Esophagus squamous epithelium (tissue), 5 donors: ENCODE measurements around the gene CDK6. TPM values are rescaled to one million over a fixed set of nuclear protein-coding genes. Genes with fewer than 3 reads are reported as not detected.
"Not testable (repeated sequence)": the region's sequence is repeated elsewhere in the genome, so short reads cannot be mapped to it uniquely, and the experiment has no call there.

Experiments used
- DNase-seq: peaks from one replicate; lab custom pipeline; 2025; lab: John Stamatoyannopoulos, UW
- H3K27ac ChIP-seq, 4 donors: fragments of 200-600 bp; sonication (generic); one replicate each; pipeline ENCODE4 v1.5.1; 2016 to 2019; ENCODE audit warnings: mild to moderate bottlenecking in 1 of 4
- H3K27me3 ChIP-seq, 4 donors: fragments of 200-600 bp; sonication (generic); 1 replicate in 3 of 4; 2 replicates in 1 of 4; pipeline versions ENCODE4 v1.5.1 to v1.6.0; 2017 to 2021; ENCODE audit warnings: antibody characterized with exemption in 1 of 4
- H3K36me3 ChIP-seq, 3 donors: fragments of 200-600 bp; sonication (generic); one replicate each; pipeline ENCODE4 v1.5.1; 2016 to 2019
- H3K4me1 ChIP-seq, 3 donors: fragments of 200-600 bp; sonication (generic); one replicate each; pipeline ENCODE4 v1.5.1; 2017 to 2019
- H3K4me3 ChIP-seq, 4 donors: fragments of 200-600 bp; sonication (generic); 1 replicate in 3 of 4; 2 replicates in 1 of 4; pipeline ENCODE4 v1.5.1; 2016 to 2019; ENCODE audit warnings: mild to moderate bottlenecking in 2 of 4, moderate library complexity in 1 of 4
- H3K9me3 ChIP-seq, 3 donors: fragments of 200-600 bp; sonication (generic); one replicate each; pipeline ENCODE4 v1.5.1; 2016 to 2019
- POLR2A ChIP-seq, 4 donors: fragments of 450-650 bp; IDR thresholded peaks; one replicate each; pipeline ENCODE4 v1.6.1; 2017; ENCODE audit warnings: antibody characterized with exemption in 4 of 4, mild to moderate bottlenecking in 4 of 4, moderate library complexity in 3 of 4
- WGBS, 2 donors: methylation state at CpG; one replicate each; pipeline ENCODE4 v1.1.5; 2018; 5-methylcytosine and 5-hydroxymethylcytosine counted together
- intact Hi-C: fragments of 100-400 bp; cut with DNase I; formaldehyde crosslinking; loops from one replicate; pipeline ENCODE4 v1.15.0; 2022
- total RNA-seq, 4 donors: library from RNA; depleted of rRNA; stranded (reverse); fragments of >200 nt; gene quantifications; one replicate each; pipeline ENCODE4 v1.1.0, GENCODE V29; 2016
- TF ChIP-seq, protein P1 (sequence below), 6 experiments: fragments of 450-650 bp in 4 of 6; fragments of 200-600 bp in 2 of 6; sonication (generic) in 2 of 6; IDR thresholded peaks; one replicate each; pipeline ENCODE4 v1.5.1; 2016 to 2019; ENCODE audit warnings: antibody characterized with exemption in 6 of 6, mild to moderate bottlenecking in 4 of 6, moderate library complexity in 4 of 6
- donor health status: DM: yes; HTN: yes; CAD: no.

CDK6 gene
- total RNA-seq, 4 donors from 2014 or later, result 15.6 to 59.2 (median 32.4) TPM

DNA sequence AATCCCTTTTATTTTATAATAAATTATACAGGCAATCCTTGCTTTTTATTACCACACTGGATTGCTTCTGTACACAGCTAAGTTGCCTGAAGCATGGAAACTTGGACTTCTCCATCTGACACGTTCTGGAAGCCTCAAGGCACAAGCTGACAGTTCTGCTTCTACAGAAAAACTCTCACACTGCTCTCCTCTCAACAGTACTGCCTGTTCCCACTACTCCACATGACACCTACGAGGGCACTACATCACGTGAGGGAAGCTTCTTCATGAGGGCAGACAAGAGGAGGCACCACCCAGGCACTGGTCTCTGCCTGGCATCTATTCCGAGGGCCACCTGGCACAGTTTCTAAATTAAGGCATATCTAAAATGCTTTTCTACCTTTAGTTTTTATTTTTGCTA is 229.4 kb downstream of the CDK6 start:
- H3K27me3 ChIP-seq, result no peaks in the 10 kb centered on the region
- no peak for DNase-seq
- H3K9me3 ChIP-seq, result no peaks in the 10 kb centered on the region
- peaks cover 0 to 8% (median 0%) of the 10 kb centered on the region in 3 donors for H3K4me1 ChIP-seq
- intact Hi-C loops, result no loop called here
- H3K27ac ChIP-seq, result no peak overlapping the region
- WGBS, 2 donors, result 80 to 83% methylated on average over 4 of the region's 4 CpGs
- H3K36me3 ChIP-seq, result no peaks in the 10 kb centered on the region
- H3K4me3 ChIP-seq, result no peak overlapping the region
- no peak for TF ChIP-seq POLR2A (IDR thresholded peaks at IDR 0.05)
- TF ChIP-seq, protein P1, sequence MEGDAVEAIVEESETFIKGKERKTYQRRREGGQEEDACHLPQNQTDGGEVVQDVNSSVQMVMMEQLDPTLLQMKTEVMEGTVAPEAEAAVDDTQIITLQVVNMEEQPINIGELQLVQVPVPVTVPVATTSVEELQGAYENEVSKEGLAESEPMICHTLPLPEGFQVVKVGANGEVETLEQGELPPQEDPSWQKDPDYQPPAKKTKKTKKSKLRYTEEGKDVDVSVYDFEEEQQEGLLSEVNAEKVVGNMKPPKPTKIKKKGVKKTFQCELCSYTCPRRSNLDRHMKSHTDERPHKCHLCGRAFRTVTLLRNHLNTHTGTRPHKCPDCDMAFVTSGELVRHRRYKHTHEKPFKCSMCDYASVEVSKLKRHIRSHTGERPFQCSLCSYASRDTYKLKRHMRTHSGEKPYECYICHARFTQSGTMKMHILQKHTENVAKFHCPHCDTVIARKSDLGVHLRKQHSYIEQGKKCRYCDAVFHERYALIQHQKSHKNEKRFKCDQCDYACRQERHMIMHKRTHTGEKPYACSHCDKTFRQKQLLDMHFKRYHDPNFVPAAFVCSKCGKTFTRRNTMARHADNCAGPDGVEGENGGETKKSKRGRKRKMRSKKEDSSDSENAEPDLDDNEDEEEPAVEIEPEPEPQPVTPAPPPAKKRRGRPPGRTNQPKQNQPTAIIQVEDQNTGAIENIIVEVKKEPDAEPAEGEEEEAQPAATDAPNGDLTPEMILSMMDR (IDR thresholded peaks at IDR 0.05), result no peak

DNA sequence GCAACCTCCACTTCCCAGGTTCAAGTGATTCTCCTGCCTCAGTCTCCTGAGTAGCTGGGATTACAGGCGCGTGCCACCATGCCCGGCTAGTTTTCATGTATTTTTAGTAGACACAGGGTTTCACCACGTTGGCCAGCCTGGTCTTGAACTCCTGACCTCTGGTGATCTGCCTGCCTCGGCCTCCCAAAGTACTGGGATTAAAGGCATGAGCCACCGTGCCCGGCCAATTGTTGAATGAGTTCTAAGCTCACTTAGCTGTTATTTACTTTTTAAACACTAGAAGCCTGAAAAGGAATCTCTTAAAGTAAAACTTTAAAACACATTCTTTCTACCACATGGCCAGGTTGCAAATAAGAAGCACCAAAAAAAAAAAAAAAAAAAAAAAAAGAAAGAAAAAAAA is 231.9 kb downstream of the CDK6 start:
- intact Hi-C loops, H3K4me3 ChIP-seq, H3K36me3 ChIP-seq, H3K9me3 ChIP-seq, H3K27me3 ChIP-seq, DNase-seq, H3K4me1 ChIP-seq, H3K27ac ChIP-seq: not testable (repeated sequence)
- 74 to 90% methylated on average over 2 to 7 of the region's 7 CpGs for WGBS, 2 donors

DNA sequence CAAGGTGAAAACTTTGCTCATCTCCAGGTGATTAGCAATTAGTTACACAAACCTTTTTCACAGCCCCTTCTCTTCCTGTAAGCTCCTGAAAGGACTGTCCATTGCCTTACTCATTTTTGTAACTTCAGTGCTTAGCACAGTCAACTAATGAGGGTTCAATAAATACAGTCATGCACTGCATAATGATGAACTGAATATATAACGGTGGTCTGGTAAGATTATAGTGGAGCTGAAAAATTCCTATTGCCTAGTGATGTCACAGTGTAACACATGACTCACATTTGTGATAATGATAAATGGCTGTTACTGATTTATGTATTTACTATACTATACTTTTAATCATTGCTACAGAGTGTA is 233.3 kb downstream of the CDK6 start:
- no peak for TF ChIP-seq POLR2A (IDR thresholded peaks at IDR 0.05)
- TF ChIP-seq, protein P1 (IDR thresholded peaks at IDR 0.05), result no peak
- Histone ChIP-seq H3K27ac (no peak overlapping the region), H3K36me3 (no peaks in the 10 kb centered on the region), H3K9me3 (no peaks in the 10 kb centered on the region), H3K27me3 (peaks cover 0 to 2% (median 0%) of the 10 kb centered on the region in 4 donors), H3K4me1 (no peaks in the 10 kb centered on the region), H3K4me3 (no peak overlapping the region)
- DNase-seq, result no peak
- intact Hi-C loops, result no loop called here
- 50 to 58% methylated on average over 1 of the region's 1 CpG for WGBS, 2 donors

DNA sequence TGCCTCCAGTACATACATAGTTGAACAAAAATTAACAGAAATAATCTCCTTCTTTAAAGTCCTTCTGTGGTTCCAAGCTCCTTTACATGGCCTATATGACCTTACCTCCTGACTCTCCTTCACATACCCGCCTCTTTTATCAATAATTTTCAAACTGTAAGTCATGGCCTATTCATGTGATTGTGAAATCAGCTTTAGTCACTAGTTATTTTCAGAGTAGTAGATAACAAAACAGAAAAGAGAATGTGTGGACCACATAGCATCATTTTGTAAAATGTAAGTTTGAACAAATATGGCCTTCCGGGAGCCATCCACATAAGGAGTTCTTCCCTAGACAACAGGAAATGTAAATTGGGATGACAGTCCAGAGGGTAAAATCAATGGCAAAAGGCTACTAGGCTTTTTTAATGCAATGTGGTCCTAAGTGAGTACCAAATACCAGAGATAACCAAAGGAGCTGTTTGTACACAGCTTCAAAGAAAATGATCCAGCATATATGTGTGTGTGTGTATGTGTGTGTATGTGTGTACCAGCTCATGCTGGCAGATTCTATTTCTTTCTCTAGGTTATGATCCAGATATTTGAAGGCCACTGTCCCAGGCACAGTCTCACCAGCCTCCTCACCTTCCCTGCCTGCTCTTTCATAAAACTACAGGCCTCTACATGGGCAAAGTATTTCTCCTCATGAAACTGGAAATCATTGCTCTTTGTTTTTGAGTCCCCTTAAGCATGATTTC is 233.9 kb downstream of the CDK6 start:
- TF ChIP-seq, protein P1 (IDR thresholded peaks at IDR 0.05), result no peak
- TF ChIP-seq POLR2A (IDR thresholded peaks at IDR 0.05), result no peak
- 83 to 93% methylated on average over 2 of the region's 2 CpGs for WGBS, 2 donors
- DNase-seq, result no peak
- Histone ChIP-seq H3K9me3 (no peaks in the 10 kb centered on the region), H3K27ac (no peak overlapping the region), H3K4me1 (no peaks in the 10 kb centered on the region), H3K4me3 (no peak overlapping the region), H3K36me3 (no peaks in the 10 kb centered on the region), H3K27me3 (peaks cover 0 to 5% (median 0%) of the 10 kb centered on the region in 4 donors)
- intact Hi-C loops, result no loop called here

DNA sequence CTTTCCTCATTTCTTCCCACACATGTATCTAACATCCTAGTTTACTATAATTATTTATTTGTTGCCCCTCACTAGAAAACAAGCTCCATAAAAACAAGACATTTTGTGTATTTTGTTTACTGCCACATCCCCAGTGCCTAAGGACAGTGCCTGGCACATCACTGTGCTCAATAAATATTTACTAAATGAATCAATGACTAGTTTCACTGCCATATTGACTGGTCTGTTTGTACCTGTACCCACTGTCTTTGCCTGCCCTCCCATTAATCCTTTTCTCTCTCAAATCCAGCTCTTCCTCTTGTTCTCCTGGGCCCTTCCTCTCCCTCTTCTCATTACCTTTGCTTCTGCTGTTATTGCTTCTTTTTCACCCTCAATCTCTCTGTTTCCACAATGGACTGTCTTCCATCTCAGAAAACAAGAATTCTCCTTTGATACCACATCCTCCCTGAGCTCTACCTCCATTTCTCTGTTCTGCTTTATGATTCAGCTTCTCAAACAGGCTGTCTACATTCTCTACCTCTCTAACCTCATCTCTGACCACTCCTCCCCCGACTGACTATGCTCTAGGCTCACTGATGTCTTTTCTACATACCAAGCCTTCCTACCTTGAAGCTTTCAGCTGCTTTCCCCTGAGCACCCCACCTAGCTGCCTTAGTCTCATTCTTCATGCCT is 237.9 kb downstream of the CDK6 start:
- intact Hi-C loops, result no loop called here
- H3K4me3 ChIP-seq, result no peak overlapping the region
- no peak overlapping the region for H3K27ac ChIP-seq
- H3K36me3 ChIP-seq, result no peaks in the 10 kb centered on the region
- no peaks in the 10 kb centered on the region for H3K9me3 ChIP-seq
- DNase-seq, result no peak
- TF ChIP-seq, protein P1 (IDR thresholded peaks at IDR 0.05), result no peak
- no peak for TF ChIP-seq POLR2A (IDR thresholded peaks at IDR 0.05)
- 38 to 66% methylated on average over 1 of the region's 1 CpG for whole genome bisulfite sequencing, 2 donors
- H3K27me3 ChIP-seq, result peaks cover 0 to 5% (median 0%) of the 10 kb centered on the region in 4 donors
- no peaks in the 10 kb centered on the region for H3K4me1 ChIP-seq
